Measurements from ENCODE around the gene KLHL36. TPM values are rescaled to one million over a fixed set of nuclear protein-coding genes. Genes with fewer than 3 reads are reported as not detected.
"Not testable (repeated sequence)": the region's sequence is repeated elsewhere in the genome, so short reads cannot be mapped to it uniquely, and the experiment has no call there.

Gene KLHL36
- total RNA-seq, 1 donor from 2014 or later, result 36.9 TPM

- H3K4me3 Mint-ChIP-seq; H3K27me3 Mint-ChIP-seq; H3K9me3 Mint-ChIP-seq; DNase-seq; H3K4me1 Mint-ChIP-seq; H3K36me3 Mint-ChIP-seq (ENCODE audit: low read depth); H3K27ac Mint-ChIP-seq; intact Hi-C loops (cut with micrococcal nuclease): not testable (repeated sequence)
These were observed 45.6 kb downstream of the KLHL36 start for GRCh38 chr16:84693869-84694268.

DNA sequence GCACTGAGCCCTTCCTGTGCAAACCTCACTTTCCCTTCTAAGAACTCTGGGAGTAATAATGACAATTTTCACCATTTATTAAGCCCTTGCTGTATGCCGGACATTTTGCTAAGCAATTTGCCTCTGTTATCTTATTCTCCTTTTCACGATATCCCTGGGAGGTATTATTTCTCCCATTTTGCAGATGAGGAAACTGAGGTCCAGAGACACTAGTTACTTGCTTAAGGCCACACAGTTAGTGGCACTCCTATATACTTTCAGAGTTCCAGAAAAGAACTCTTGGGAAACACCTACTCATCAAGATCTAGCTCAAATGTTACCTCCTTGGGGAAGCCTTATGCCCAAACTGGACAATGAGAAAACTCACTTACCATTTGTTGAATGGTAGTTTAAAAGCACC lies 46.7 kb downstream of the KLHL36 start:
- intact Hi-C loops (cut with micrococcal nuclease), result no loop called here
- no peaks in the 10 kb centered on the region for H3K36me3 Mint-ChIP-seq (ENCODE audit: low read depth)
- no peaks in the 10 kb centered on the region for H3K9me3 Mint-ChIP-seq
- no peak overlapping the region for H3K27ac Mint-ChIP-seq
- peaks cover 10% of the 10 kb centered on the region for H3K4me1 Mint-ChIP-seq
- H3K27me3 Mint-ChIP-seq, result peaks cover 3% of the 10 kb centered on the region
- no peak overlapping the region for H3K4me3 Mint-ChIP-seq
- DNase-seq, result no peak

DNA sequence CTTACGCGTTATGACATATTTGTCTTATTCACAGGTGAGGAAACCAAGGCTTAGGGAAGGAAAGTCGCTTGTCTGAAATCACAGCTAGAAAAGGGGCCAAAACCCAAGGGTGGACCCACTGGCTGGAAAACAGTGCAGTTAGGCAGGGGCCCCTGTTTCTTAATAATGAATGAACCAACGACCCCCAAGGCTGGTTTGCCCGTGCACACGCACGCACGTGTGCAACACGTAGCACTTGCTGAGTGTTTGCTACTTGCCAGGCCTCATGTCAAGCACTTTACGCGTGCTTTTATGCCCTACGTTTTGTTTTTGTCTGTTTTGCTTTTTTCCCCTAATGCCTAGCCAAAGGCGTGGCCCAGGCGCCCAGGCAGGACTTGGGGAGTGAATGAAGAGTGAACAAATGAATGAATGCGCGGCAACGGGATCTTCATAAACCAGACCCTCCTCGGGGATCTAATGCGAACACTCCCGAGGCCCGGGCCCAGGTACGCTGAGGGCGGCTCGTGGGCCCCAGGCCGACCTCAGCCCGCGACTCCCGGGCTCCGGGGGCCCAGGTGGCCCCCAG lies 50.9 kb downstream of the KLHL36 start:
- H3K4me1 Mint-ChIP-seq, result peaks cover 19% of the 10 kb centered on the region
- peak overlapping the region; percentile 80 for H3K27ac Mint-ChIP-seq
- peaks cover 5% of the 10 kb centered on the region for H3K36me3 Mint-ChIP-seq (ENCODE audit: low read depth)
- intact Hi-C loops (cut with micrococcal nuclease), result no loop called here
- no peaks in the 10 kb centered on the region for H3K9me3 Mint-ChIP-seq
- DNase-seq, result no peak
- peak overlapping the region; percentile 90 for H3K4me3 Mint-ChIP-seq
- no peaks in the 10 kb centered on the region for H3K27me3 Mint-ChIP-seq

DNA sequence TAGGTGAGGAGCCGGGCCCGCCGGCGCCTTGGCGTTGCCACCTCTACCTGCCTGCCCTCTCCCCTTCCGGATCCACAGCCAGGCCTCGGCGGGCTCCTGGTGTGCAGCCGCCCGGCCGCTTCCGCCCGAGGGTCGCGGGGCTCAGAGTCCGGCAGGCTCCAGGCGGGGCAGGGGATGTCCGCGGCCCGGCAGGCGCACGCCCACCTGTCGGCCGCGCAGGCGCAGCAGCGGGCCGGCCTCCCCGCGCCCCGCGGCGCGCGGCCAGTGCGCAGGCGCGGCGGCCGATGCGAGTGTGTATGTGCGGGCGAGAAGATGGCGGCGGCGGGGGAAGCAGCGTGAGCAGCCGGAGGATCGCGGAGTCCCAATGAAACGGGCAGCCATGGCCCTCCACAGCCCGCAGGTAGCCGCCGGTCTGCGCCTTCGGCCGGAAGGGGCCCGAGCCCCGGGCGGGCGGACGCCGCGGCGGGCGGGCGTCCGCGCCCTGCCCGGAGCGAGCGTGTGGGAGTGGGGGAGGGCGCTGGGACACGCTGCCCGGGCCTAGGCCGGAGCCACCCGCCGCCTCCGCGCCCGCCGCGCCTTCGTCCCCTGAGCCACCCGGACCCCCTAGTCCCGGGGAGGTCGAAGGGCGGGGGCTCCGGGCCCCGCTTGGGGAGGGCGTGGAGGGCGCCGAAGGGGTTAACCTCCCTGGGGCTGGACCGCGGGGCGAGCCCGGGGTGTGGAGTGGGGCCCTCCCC lies 51.6 kb downstream of the KLHL36 start, which contains the start of gene USP10:
TSS of gene USP10 (plus strand) at position 289 of the 734 bp plus-strand sequence. CDS start at position 380, 91 bp downstream.
- Mint-ChIP-seq H3K4me1 (peaks cover 24% of the 10 kb centered on the region), H3K4me3 (peak within 1 kb of the TSS; percentile 90), H3K36me3 (ENCODE audit: low read depth) (peaks cover 8% of the 10 kb centered on the region), H3K27me3 (no peaks in the 10 kb centered on the region), H3K27ac (peak within 1 kb of the TSS; percentile 95), H3K9me3 (no peaks in the 10 kb centered on the region)
- DNase-seq, result peak; percentile 97
- intact Hi-C loops (cut with micrococcal nuclease), result loop anchor here (1.0 to 5.0 kb wide), 2 partner anchors 24 to 37 kb away; no protein-coding TSS in a partner anchor

GRCh38 chr16:84700446-84701300 lies 52.4 kb downstream of the KLHL36 start:
- intact Hi-C loops (cut with micrococcal nuclease), result loop anchor here (1.0 to 5.0 kb wide), 2 partner anchors 24 to 37 kb away; no protein-coding TSS in a partner anchor
- Mint-ChIP-seq H3K4me3 (peak overlapping the region; percentile 90), H3K4me1 (peaks cover 28% of the 10 kb centered on the region), H3K27ac (peak overlapping the region; percentile 95), H3K36me3 (ENCODE audit: low read depth) (peaks cover 12% of the 10 kb centered on the region), H3K27me3 (no peaks in the 10 kb centered on the region), H3K9me3 (no peaks in the 10 kb centered on the region)
- DNase-seq, result peak; percentile 87

DNA sequence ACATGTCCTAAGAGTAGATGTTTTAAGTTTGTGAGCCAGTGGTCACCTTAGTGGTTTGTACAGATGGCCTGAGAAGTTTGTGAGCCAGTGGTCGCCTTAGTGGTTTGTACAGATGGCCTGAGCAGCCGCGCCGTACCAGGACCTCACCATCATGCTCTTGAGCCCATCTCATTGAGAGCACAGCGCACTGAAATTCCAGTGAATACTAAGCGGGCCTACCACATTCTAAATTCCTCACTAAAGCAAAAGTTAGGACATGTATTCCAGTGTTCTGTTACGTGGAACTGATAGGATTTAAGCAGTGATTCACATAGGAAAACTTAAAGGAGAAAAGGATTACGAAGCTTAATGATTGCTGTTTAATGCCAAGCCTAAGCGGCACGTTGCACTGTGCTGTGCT lies 55.4 kb downstream of the KLHL36 start:
- DNase-seq, result no peak
- Mint-ChIP-seq H3K27me3 (no peaks in the 10 kb centered on the region), H3K4me3 (no peak overlapping the region), H3K36me3 (ENCODE audit: low read depth) (peaks cover 17% of the 10 kb centered on the region), H3K4me1 (peaks cover 35% of the 10 kb centered on the region), H3K9me3 (no peaks in the 10 kb centered on the region), H3K27ac (no peak overlapping the region)
- intact Hi-C loops (cut with micrococcal nuclease), result loop anchor here (2.0 to 5.0 kb wide), 2 partner anchors 13 to 34 kb away; no protein-coding TSS in a partner anchor

DNA sequence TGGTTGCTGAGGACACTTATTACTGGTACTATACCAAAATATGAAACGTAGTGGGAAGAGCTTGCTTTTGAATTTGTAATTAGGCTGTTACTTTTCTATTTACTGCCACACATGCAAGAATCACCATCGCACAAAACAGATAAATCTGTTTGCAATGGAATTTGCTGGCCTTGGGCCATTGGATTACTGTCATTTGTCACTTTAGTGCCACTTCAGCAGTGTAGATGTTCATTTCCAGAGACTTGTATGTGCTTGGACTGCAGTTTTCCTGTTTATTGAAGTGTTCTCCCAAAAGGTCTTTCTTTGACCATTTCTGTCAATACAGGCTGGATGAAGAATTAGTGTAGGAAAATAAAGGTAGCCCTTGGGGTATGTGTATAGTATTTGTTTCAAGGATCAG lies 55.9 kb downstream of the KLHL36 start:
- Mint-ChIP-seq H3K27me3 (no peaks in the 10 kb centered on the region), H3K9me3 (no peaks in the 10 kb centered on the region), H3K36me3 (ENCODE audit: low read depth) (peaks cover 19% of the 10 kb centered on the region), H3K27ac (no peak overlapping the region), H3K4me1 (peaks cover 37% of the 10 kb centered on the region), H3K4me3 (no peak overlapping the region)
- DNase-seq, result no peak
- intact Hi-C loops (cut with micrococcal nuclease), result loop anchor here (5.0 kb wide), 1 partner anchor 33 kb away; no protein-coding TSS in a partner anchor

DNA sequence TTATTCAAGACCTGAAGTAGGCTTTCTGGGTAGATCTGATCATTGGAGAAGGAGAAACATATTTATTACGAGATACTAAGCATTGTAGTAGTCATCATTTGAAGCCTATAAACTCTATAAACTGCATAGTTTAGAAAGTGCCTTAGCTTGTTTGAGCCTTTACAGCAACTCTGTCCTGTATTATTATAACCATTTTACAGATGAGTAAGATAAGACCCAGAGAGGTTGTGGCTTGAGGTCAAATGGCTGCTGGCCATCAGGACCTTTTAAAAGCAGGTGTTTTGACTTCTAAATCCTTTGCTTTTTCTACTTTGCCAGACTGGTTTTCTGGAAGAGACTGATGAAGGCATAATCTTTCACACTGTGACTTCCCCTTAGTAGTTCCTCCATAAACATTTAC lies 58.5 kb downstream of the KLHL36 start:
- H3K9me3 Mint-ChIP-seq, result no peaks in the 10 kb centered on the region
- H3K27me3 Mint-ChIP-seq, result no peaks in the 10 kb centered on the region
- H3K4me1 Mint-ChIP-seq, result peaks cover 46% of the 10 kb centered on the region
- intact Hi-C loops (cut with micrococcal nuclease), result no loop called here
- peaks cover 21% of the 10 kb centered on the region for H3K36me3 Mint-ChIP-seq (ENCODE audit: low read depth)
- no peak overlapping the region for H3K4me3 Mint-ChIP-seq
- no peak overlapping the region for H3K27ac Mint-ChIP-seq
- DNase-seq, result no peak

- no peaks in the 10 kb centered on the region for H3K9me3 Mint-ChIP-seq
- no peak overlapping the region for H3K4me3 Mint-ChIP-seq
- peaks cover 44% of the 10 kb centered on the region for H3K4me1 Mint-ChIP-seq
- peaks cover 23% of the 10 kb centered on the region for H3K36me3 Mint-ChIP-seq (ENCODE audit: low read depth)
- DNase-seq, result no peak
- H3K27me3 Mint-ChIP-seq, result no peaks in the 10 kb centered on the region
- no peak overlapping the region for H3K27ac Mint-ChIP-seq
- intact Hi-C loops (cut with micrococcal nuclease), result no loop called here
These were observed 61.3 kb downstream of the KLHL36 start for GRCh38 chr16:84709609-84710008.

DNA sequence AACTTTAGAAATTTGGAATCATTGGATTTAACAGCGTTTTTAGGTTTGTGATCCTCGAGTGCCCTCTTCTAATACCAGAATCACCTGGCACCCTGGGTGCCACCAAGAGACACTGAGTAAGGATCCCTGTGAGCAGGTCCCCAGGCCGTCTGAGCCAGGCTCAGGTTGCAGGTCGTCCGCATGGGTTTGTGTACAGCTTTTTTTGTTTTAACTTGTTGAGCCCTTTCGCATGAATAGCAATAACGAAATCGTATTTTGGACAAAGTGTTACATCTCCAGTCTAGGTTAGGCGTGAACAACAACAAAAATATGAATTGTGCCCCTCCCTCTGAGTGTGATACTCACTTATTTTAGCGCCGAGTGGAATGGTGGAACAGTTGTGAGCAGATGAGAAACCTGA lies 62.4 kb downstream of the KLHL36 start:
- Mint-ChIP-seq H3K27me3 (no peaks in the 10 kb centered on the region), H3K36me3 (ENCODE audit: low read depth) (peaks cover 16% of the 10 kb centered on the region), H3K4me1 (peaks cover 40% of the 10 kb centered on the region), H3K4me3 (no peak overlapping the region), H3K27ac (no peak overlapping the region), H3K9me3 (no peaks in the 10 kb centered on the region)
- intact Hi-C loops (cut with micrococcal nuclease), result no loop called here
- DNase-seq, result no peak

Other genes with a start within 250 kb of the KLHL36 start
- gene MEAK7, start 143.9 kb upstream of the KLHL36 start, total RNA-seq, result 11.7 and 12.5 TPM in 2 replicates
- gene COTL1, start 30.4 kb upstream of the KLHL36 start, total RNA-seq, result 470 and 474 TPM in 2 replicates
- 148 and 177 TPM in 2 replicates for gene USP10, start 51.5 kb downstream of the KLHL36 start, total RNA-seq
- 0.19 and 0.26 TPM in 2 replicates for gene CRISPLD2, start 171.5 kb downstream of the KLHL36 start, total RNA-seq

Measured in activated CD4-positive, alpha-beta T cell treated with anti-CD3 and anti-CD28 coated beads, Interleukin-2, amount 10 ng/mL, durations not matched to agents 24 days and 14 days (primary cell).